AG04450 (cell line): ENCODE measurements around the gene DNAH10. TPM values are rescaled to one million over a fixed set of nuclear protein-coding genes. Genes with fewer than 3 reads are reported as not detected.

Source experiments
- CTCF ChIA-PET: fragments of 300-600, 350-600 bp; formaldehyde crosslinking; extraction: SDS; loops from one replicate; lab custom pipeline; 2022; ENCODE audit warnings: antibody characterized with exemption, inconsistent platforms; lab: Charles Lee
- POLR2A ChIA-PET: fragments of 350-600 bp; formaldehyde crosslinking; extraction: SDS; loops from one replicate; lab custom pipeline; 2021; ENCODE audit warnings: antibody characterized with exemption, inconsistent platforms; lab: Yijun Ruan, JAX
- DNase-seq: peaks from one replicate; pipeline ENCODE4 v3.0.0-alpha.2; 2011; ENCODE audit warnings: low read depth, low spot score
- H3K27ac ChIP-seq: one replicate; pipeline ENCODE4 v1.5.1; 2012; ENCODE audit warnings: low read depth, low read length, control low read depth
- H3K27me3 ChIP-seq: one replicate; pipeline ENCODE4 v1.6.0; 2012; ENCODE audit warnings: low read length; ENCODE audit not compliant: control insufficient read depth, insufficient read depth
- H3K4me3 ChIP-seq: 2 replicates; pipeline ENCODE4 v1.5.1; 2011; ENCODE audit warnings: mild to moderate bottlenecking, low read depth, low read length, control low read depth
- H3K9me3 ChIP-seq: 2 replicates; pipeline ENCODE4 v1.5.1; 2012; ENCODE audit warnings: low read length; ENCODE audit not compliant: control insufficient read depth, insufficient read depth
- CTCF ChIP-seq: IDR thresholded peaks from 2 replicates; pipeline ENCODE4 v1.5.1; 2011; ENCODE audit warnings: low read depth, low read length, control low read depth, inconsistent platforms
- polyA plus RNA-seq: library from polyadenylated mRNA; depleted of rRNA; stranded (reverse); fragments of >200 nt; gene quantifications from 2 replicates; pipeline ENCODE4 v1.2.3, GENCODE V29; 2011

DNAH10 gene
- polyA plus RNA-seq, 1 experiment: 9.1 TPM

DNA sequence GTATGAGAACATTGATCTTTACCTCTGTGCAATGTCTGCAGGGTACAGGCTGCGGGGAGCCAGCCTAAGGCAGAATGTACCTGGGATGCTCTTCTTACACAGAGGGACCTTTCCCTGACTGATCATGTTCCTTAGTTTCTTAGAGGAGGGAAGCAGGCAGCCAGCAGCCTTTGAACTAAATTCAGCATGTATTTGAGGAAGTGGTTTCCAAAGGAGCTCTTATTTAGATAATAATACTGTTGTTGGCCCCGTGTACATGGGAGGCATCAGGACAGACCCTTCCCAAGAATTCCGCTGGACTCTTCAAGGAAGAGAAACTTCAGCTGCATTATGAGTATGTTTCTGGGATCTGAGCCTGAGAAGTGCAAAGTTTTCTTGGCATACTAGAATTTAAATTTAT lies 111.7 kb downstream of the DNAH10 start:
- DNase-seq: no peak
- TF ChIP-seq CTCF: no peak
- CTCF ChIA-PET: no interaction called here
- POLR2A ChIA-PET: no interaction called here
- peaks cover 21% of the 10 kb centered on the region for H3K27me3 ChIP-seq
- no peak overlapping the region for H3K27ac ChIP-seq
- no peaks in the 10 kb centered on the region for H3K9me3 ChIP-seq
- H3K4me3 ChIP-seq: no peak overlapping the region

DNA sequence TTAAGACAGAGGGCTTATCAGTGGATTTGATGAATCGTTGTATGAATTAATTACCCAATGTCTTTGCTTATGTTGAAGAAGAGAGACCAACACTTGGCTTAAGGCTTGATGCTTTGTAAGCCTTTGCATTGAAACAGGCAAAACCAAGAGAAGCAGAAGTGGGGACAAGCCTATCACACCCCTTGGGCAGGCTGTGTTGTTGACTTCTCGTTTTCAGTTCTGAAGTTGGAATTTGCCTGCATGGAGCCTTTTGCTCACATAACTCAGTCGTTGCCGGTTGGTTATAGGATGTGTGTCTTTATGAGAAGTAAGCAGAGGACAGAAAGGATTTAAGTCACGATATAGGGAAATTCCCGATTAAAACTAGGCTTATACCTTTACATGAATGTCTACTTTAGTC lies 115.9 kb downstream of the DNAH10 start:
- H3K27ac ChIP-seq: no peak overlapping the region
- DNase-seq: no peak
- POLR2A ChIA-PET: no interaction called here
- H3K27me3 ChIP-seq: peaks cover 11% of the 10 kb centered on the region
- CTCF ChIA-PET: no interaction called here
- no peaks in the 10 kb centered on the region; the same call in 1 of the 2 replicates for H3K9me3 ChIP-seq
- no peak overlapping the region for H3K4me3 ChIP-seq
- no peak for TF ChIP-seq CTCF

- TF ChIP-seq CTCF: no peak
- DNase-seq: no peak
- H3K4me3 ChIP-seq: no peak overlapping the region
- H3K9me3 ChIP-seq: peaks cover 2% of the 10 kb centered on the region; the same call in 1 of the 2 replicates
- ChIA-PET POLR2A (no interaction called here), CTCF (no interaction called here)
- H3K27ac ChIP-seq: no peak overlapping the region
- peaks cover 16% of the 10 kb centered on the region for H3K27me3 ChIP-seq
These were observed 117.0 kb downstream of the DNAH10 start for GRCh38 chr12:123879101-123879500.

DNA sequence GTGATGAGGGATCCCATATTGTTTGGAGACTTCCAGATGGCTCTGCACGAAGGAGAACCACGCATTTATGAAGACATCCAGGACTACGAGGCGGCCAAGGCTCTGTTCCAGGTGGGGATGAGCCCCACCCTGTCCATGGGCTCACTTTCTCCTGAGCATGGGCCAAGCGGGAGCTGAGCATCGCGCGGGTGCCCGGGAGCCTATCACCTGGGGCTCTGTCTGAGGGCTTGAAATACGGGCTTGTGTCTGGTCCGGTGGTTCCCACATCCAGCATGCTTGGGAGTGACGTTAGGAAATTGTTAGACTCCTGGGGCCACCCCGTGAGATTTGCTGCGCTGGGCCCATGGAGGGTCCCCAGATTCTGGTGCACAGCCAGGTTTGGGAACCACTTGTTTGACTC lies 117.6 kb downstream of the DNAH10 start:
- ChIA-PET CTCF (no interaction called here), POLR2A (no interaction called here)
- DNase-seq: no peak
- Histone ChIP-seq H3K4me3 (no peak overlapping the region), H3K27me3 (peaks cover 16% of the 10 kb centered on the region), H3K9me3 (peaks cover 5% of the 10 kb centered on the region; the same call in 1 of the 2 replicates), H3K27ac (no peak overlapping the region)
- no peak for TF ChIP-seq CTCF

DNA sequence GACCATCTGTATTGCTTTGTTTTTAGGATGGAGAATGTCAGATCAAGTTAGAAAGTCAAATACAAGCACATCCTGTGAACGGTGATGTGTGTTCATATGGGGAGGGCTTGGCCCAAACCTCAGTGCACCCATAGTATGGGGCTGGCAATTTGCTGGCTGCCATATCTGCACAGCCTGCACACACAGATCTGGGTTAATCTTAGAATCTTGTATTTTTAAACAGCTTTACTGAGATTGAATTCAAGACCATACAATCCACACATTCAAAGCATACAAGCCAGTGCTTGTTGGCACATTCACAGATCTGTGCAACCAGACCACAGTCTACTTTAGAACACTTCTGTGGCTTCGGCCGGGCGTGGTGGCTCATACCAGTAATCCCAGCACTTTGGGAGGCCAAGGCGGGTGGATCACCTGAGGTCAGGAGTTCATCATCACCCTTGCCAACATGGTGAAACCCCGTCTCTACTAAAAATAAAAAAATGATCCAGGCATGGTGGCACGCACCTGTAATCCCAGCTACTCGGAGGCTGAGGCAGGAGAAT lies 120.1 kb downstream of the DNAH10 start:
- Histone ChIP-seq H3K9me3 (peaks cover 9% of the 10 kb centered on the region; the same call in 1 of the 2 replicates), H3K4me3 (no peak overlapping the region), H3K27me3 (peaks cover 23% of the 10 kb centered on the region), H3K27ac (no peak overlapping the region)
- DNase-seq: no peak
- ChIA-PET POLR2A (no interaction called here), CTCF (no interaction called here)
- TF ChIP-seq CTCF: no peak
